A549 (cell line): ENCODE data around the gene PRKN. TPM values are rescaled to one million over a fixed set of nuclear protein-coding genes. Genes with fewer than 3 reads are reported as not detected.

ENCODE experiments used
- ATAC-seq, 2 experiments: fragments of 200-7000 bp in 1 of 2; fragments of >200 bp in 1 of 2; cut with Nextera tagmentation in 1 of 2; cut with Tn5 transposase in 1 of 2; 3 replicates each; pipeline versions ENCODE4 v1.8.0 to v1.9.1; 2018 to 2020; ENCODE audit warnings: mild to moderate bottlenecking in 1 of 2, moderate library complexity in 1 of 2
- CTCF ChIA-PET: fragments of 300-600 bp; sonication (Branson Sonifier 250); formaldehyde crosslinking; extraction: SDS; loops from one replicate; lab custom pipeline; 2021; ENCODE audit warnings: antibody characterized with exemption, inconsistent platforms; lab: Yijun Ruan, JAX
- POLR2A ChIA-PET: fragments of 350-600 bp; formaldehyde crosslinking; extraction: SDS; loops from one replicate; lab custom pipeline; 2021; ENCODE audit warnings: antibody characterized with exemption, inconsistent platforms; lab: Yijun Ruan, JAX
- DNase-seq, 2 experiments: peaks; one replicate each; pipeline versions ENCODE4 v3.0.0 to v3.0.0-alpha.2; 2011 to 2016; ENCODE audit warnings: low read depth in 1 of 2, low spot score in 1 of 2
- FAIRE-seq: peaks from 2 replicates; lab custom pipeline; 2011; peaks lifted over from hg19 to GRCh38; lab: Jason Lieb, UNC
- H3K27ac ChIP-seq, 2 experiments: fragments of >200 bp; sonication (Bioruptor Twin); formaldehyde crosslinking; 3 replicates each; pipeline ENCODE4 v1.5.1; 2016 to 2017
- H3K4me1 ChIP-seq: fragments of >200 bp; sonication (Bioruptor Twin); formaldehyde crosslinking; 3 replicates; pipeline ENCODE4 v1.6.1; 2016
- H3K4me2 ChIP-seq: fragments of >200 bp; sonication (Bioruptor Twin); formaldehyde crosslinking; 3 replicates; pipeline ENCODE4 v1.6.1; 2016
- H3K4me3 ChIP-seq: fragments of >200 bp; sonication (Bioruptor Twin); formaldehyde crosslinking; 3 replicates; pipeline ENCODE4 v1.5.1; 2016
- H3K9me3 ChIP-seq: fragments of >200 bp; sonication (Bioruptor Twin); formaldehyde crosslinking; 3 replicates; pipeline ENCODE4 v1.6.1; 2016
- ATOH8 ChIP-seq: fragments of 250-450 bp; sonication (Bioruptor Pico); IDR thresholded peaks from 2 replicates; pipeline ENCODE4 v1.5.0; 2020; ENCODE audit warnings: low read depth, mild to moderate bottlenecking, moderate library complexity
- BCL3 ChIP-seq: fragments of >200 bp; sonication (Bioruptor Twin); formaldehyde crosslinking; IDR thresholded peaks from 3 replicates; pipeline ENCODE4 v1.6.1; 2016
- CBX8 ChIP-seq: fragments of 200-600 bp; sonication (generic); IDR thresholded peaks from 2 replicates; pipeline ENCODE4 v1.6.1; 2016
- ESRRA ChIP-seq: fragments of 150-350 bp; IDR thresholded peaks from 2 replicates; pipeline ENCODE4 v1.6.1; 2014; ENCODE audit warnings: mild to moderate bottlenecking, low read length, borderline replicate concordance
- FOXS1 ChIP-seq: fragments of 250-450 bp; sonication (Bioruptor Pico); IDR thresholded peaks from 2 replicates; pipeline ENCODE4 v1.5.0; 2020; ENCODE audit warnings: mild to moderate bottlenecking, moderate library complexity
- HDAC2 ChIP-seq: fragments of 200-600 bp; sonication (generic); IDR thresholded peaks from 2 replicates; pipeline ENCODE4 v1.6.1; 2016
- HES2 ChIP-seq: fragments of >200 bp; sonication (Bioruptor Twin); formaldehyde crosslinking; IDR thresholded peaks from 2 replicates; pipeline ENCODE4 v1.6.1; 2016
- HMGXB4 ChIP-seq: fragments of 250-450 bp; sonication (Bioruptor Pico); IDR thresholded peaks from 2 replicates; pipeline ENCODE4 v1.5.0; 2021; ENCODE audit warnings: mild to moderate bottlenecking, moderate library complexity, borderline replicate concordance
- HOXA7 ChIP-seq: fragments of 250-450 bp; sonication (Bioruptor Pico); IDR thresholded peaks from 2 replicates; pipeline ENCODE4 v1.5.0; 2020; ENCODE audit warnings: mild to moderate bottlenecking, moderate library complexity
- HOXB13 ChIP-seq: fragments of 250-450 bp; sonication (Bioruptor Pico); IDR thresholded peaks from 2 replicates; pipeline ENCODE4 v1.5.0; 2020; ENCODE audit warnings: low read depth, mild to moderate bottlenecking, moderate library complexity
- HOXB5 ChIP-seq: fragments of 250-450 bp; sonication (Bioruptor Pico); IDR thresholded peaks from 2 replicates; pipeline ENCODE4 v1.5.0; 2020; ENCODE audit warnings: mild to moderate bottlenecking, moderate library complexity
- KDM1A ChIP-seq: fragments of 200-600 bp; sonication (generic); IDR thresholded peaks from 2 replicates; pipeline ENCODE4 v1.6.1; 2016; ENCODE audit warnings: low read depth, mild to moderate bottlenecking
- MAZ ChIP-seq: fragments of 150-350 bp; IDR thresholded peaks from 2 replicates; pipeline ENCODE4 v1.6.1; 2014; ENCODE audit warnings: antibody characterized with exemption, low read depth, low read length, borderline replicate concordance
- NFE2L2 ChIP-seq: fragments of 150-350 bp; conservative IDR thresholded peaks from 2 replicates; pipeline ENCODE4 v1.6.1; 2014; ENCODE audit warnings: low read length
- NPAS2 ChIP-seq: fragments of 250-450 bp; sonication (Bioruptor Pico); IDR thresholded peaks from 2 replicates; pipeline ENCODE4 v1.8.0; 2022; ENCODE audit warnings: mild to moderate bottlenecking, moderate library complexity, borderline replicate concordance
- RCOR1 ChIP-seq: fragments of 150-350 bp; IDR thresholded peaks from 2 replicates; pipeline ENCODE4 v1.6.1; 2014; ENCODE audit warnings: antibody characterized with exemption, low read length, low read depth
- RNF2 ChIP-seq: fragments of 200-600 bp; sonication (generic); IDR thresholded peaks from 2 replicates; pipeline ENCODE4 v1.6.1; 2016; ENCODE audit warnings: low read depth, mild to moderate bottlenecking, antibody characterized with exemption, moderate library complexity, borderline replicate concordance
- SREBF2 ChIP-seq: fragments of 450-650 bp; IDR thresholded peaks from 2 replicates; pipeline ENCODE4 v1.6.1; 2014; ENCODE audit warnings: mild to moderate bottlenecking, moderate library complexity
- TP53 ChIP-seq: fragments of 250-450 bp; sonication (Bioruptor Pico); IDR thresholded peaks from 2 replicates; pipeline ENCODE4 v1.5.0; 2021; ENCODE audit warnings: mild to moderate bottlenecking, moderate library complexity
- USF2 ChIP-seq: fragments of 450-650 bp; IDR thresholded peaks from 2 replicates; pipeline ENCODE4 v1.6.1; 2014; ENCODE audit warnings: antibody characterized with exemption
- ZNF302 ChIP-seq: fragments of 250-450 bp; sonication (Bioruptor Pico); IDR thresholded peaks from 2 replicates; pipeline ENCODE4 v1.9.0; 2021; ENCODE audit warnings: inconsistent platforms, mild to moderate bottlenecking, moderate library complexity
- WGBS: methylation state at CpG from one replicate; pipeline ENCODE4 v1.1.6; 2017; ENCODE audit errors: missing lambda C conversion rate; 5-methylcytosine and 5-hydroxymethylcytosine counted together
- polyA plus RNA-seq, 4 experiments: library from polyadenylated mRNA; depleted of rRNA in 3 of 4; stranded (reverse); fragments of >200 nt; fragmentation: RNase III in 1 of 4; extraction: RNeasy Plus Mini Kit Qiagen cat#74134 plus additional on column Dnase treatment in 1 of 4; gene quantifications; 2 replicates in 3 of 4; 3 replicates in 1 of 4; pipeline ENCODE4 v1.2.3, GENCODE V29; 2011 to 2017

PRKN gene
- polyA plus RNA-seq, 2 of the 4 experiments (the other 2 are of a cell fraction) = 0.36 to 0.39 TPM

GRCh38 chr6:162497389-162497788, 230.2 kb downstream of the PRKN start:
- CTCF ChIA-PET = no interaction called here
- FAIRE-seq (no peak), ATAC-seq (no peak), DNase-seq (no peak)
- 30% methylated on average over 5 of the region's 5 CpGs for WGBS
- TF ChIP-seq CBX8 (no peak), KDM1A (no peak), FOXS1 (CRISPR knock-in tag) (no peak), HMGXB4 (CRISPR knock-in tag) (no peak), HES2 (no peak), USF2 (no peak)
- H3K4me1 ChIP-seq = no peaks in the 10 kb centered on the region
- no peak overlapping the region for H3K4me2 ChIP-seq
- no peaks in the 10 kb centered on the region for H3K9me3 ChIP-seq
- POLR2A ChIA-PET = no interaction called here
- no peak overlapping the region for H3K4me3 ChIP-seq
- H3K27ac ChIP-seq = no peak overlapping the region

- Histone ChIP-seq H3K4me1 (no peaks in the 10 kb centered on the region), H3K4me3 (no peak overlapping the region), H3K27ac (no peak overlapping the region), H3K4me2 (no peak overlapping the region), H3K9me3 (no peaks in the 10 kb centered on the region)
- no peak for ATAC-seq
- CTCF ChIA-PET = no interaction called here
- FAIRE-seq = no peak
- no peak for DNase-seq
- TF ChIP-seq ESRRA = no peak
- TF ChIP-seq RCOR1 = no peak
- no peak for TF ChIP-seq HOXB5 (CRISPR knock-in tag)
- TF ChIP-seq NPAS2 (CRISPR knock-in tag) = no peak
- no peak for TF ChIP-seq NFE2L2
- TF ChIP-seq HDAC2 = no peak
- no peak for TF ChIP-seq ZNF302 (CRISPR knock-in tag)
- TF ChIP-seq FOXS1 (CRISPR knock-in tag) = no peak
- TF ChIP-seq SREBF2 = no peak
- no peak for TF ChIP-seq ATOH8 (CRISPR knock-in tag)
- no peak for TF ChIP-seq HOXB13 (CRISPR knock-in tag)
- TF ChIP-seq BCL3 = no peak
- no peak for TF ChIP-seq TP53 (CRISPR knock-in tag)
- no peak for TF ChIP-seq RNF2
- no peak for TF ChIP-seq HOXA7 (CRISPR knock-in tag)
- no peak for TF ChIP-seq MAZ
- WGBS = 45% methylated on average over 2 of the region's 3 CpGs
- POLR2A ChIA-PET = no interaction called here
Measured at GRCh38 chr6:162493917-162494316, 233.6 kb downstream of the PRKN start.
